Thoracic aorta (tissue), 2 donors: Measurements from ENCODE around the gene RAPGEF3. TPM values are rescaled to one million over a fixed set of nuclear protein-coding genes. Genes with fewer than 3 reads are reported as not detected.

Experiments
- ATAC-seq: fragments of 150-250 bp; one replicate; pipeline ENCODE4 v1.8.0; 2017; ENCODE audit warnings: low read depth; ENCODE audit not compliant: insufficient number of reproducible peaks, low FRiP score
- DNase-seq: peaks from one replicate; pipeline ENCODE4 v3.0.0-alpha.2; 2020; ENCODE audit warnings: low spot score
- H3K27ac ChIP-seq, 2 donors: fragments of 200-600 bp; sonication (generic); 1 replicate in 1 of 2; 2 replicates in 1 of 2; pipeline ENCODE4 v1.5.1; 2016; ENCODE audit warnings: mild to moderate bottlenecking in 2 of 2, moderate library complexity in 2 of 2
- H3K27me3 ChIP-seq: fragments of 200-600 bp; sonication (generic); replicated peaks from 2 replicates; pipeline ENCODE4 v1.6.0; 2016; ENCODE audit warnings: mild to moderate bottlenecking; ENCODE audit not compliant: insufficient read depth
- H3K36me3 ChIP-seq: fragments of 200-600 bp; sonication (generic); one replicate; pipeline ENCODE4 v1.5.1; 2016
- H3K4me1 ChIP-seq, 2 donors: fragments of 200-600 bp; sonication (generic); 1 replicate in 1 of 2; 2 replicates in 1 of 2; pipeline versions ENCODE4 v1.5.1 to v1.6.0; 2016; ENCODE audit warnings: low read depth in 2 of 2, mild to moderate bottlenecking in 1 of 2; ENCODE audit not compliant: control insufficient read depth in 1 of 2
- H3K4me3 ChIP-seq: fragments of 200-600 bp; sonication (generic); 2 replicates; pipeline ENCODE4 v1.5.1; 2016; ENCODE audit warnings: mild to moderate bottlenecking
- H3K9me3 ChIP-seq: fragments of 200-600 bp; sonication (generic); 2 replicates; pipeline ENCODE4 v1.5.1; 2016
- total RNA-seq, 2 donors: library from RNA; depleted of rRNA; stranded (reverse); fragments of >200 nt; gene quantifications; one replicate each; pipeline versions ENCODE4 v1.1.0 to v1.2.3, GENCODE V29; 2016
- TF ChIP-seq, protein P1 (sequence below): fragments of 200-600 bp; sonication (generic); IDR thresholded peaks from one replicate; pipeline ENCODE4 v1.5.1; 2019; ENCODE audit warnings: antibody characterized with exemption

The RAPGEF3 gene
- total RNA-seq, 2 donors from 2014 or later = 40.9 to 77.4 TPM

DNA sequence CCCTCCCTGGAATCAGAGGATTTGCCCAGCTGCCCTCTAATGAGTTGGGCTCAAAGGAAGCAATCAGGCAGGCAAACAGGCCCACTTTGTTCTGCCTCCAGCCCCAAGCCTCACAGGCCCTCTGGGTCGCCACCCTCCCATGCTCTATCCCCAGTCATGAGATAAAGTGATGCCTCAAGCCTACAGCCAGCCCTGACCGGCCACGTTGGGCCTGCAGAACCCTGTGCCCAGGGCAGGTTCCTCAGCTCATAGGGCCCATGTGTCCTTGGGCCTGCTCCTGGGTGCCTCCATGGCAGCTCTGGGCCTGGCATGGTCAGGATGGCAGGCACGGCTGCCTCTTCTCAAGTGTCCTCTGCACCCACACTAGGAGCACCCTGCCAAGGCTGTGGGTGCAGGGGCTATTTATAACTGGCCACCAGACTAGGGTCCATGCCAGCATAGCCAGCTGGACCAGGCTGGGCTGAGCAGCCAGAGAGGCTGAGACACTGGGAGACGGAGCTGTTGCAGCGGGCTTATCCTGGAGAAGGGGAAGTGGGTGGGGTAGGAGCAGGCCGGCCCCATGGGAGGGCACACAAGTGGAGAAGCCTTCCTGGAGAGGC lies 40.8 kb upstream of the RAPGEF3 start:
- TF ChIP-seq, protein P1, sequence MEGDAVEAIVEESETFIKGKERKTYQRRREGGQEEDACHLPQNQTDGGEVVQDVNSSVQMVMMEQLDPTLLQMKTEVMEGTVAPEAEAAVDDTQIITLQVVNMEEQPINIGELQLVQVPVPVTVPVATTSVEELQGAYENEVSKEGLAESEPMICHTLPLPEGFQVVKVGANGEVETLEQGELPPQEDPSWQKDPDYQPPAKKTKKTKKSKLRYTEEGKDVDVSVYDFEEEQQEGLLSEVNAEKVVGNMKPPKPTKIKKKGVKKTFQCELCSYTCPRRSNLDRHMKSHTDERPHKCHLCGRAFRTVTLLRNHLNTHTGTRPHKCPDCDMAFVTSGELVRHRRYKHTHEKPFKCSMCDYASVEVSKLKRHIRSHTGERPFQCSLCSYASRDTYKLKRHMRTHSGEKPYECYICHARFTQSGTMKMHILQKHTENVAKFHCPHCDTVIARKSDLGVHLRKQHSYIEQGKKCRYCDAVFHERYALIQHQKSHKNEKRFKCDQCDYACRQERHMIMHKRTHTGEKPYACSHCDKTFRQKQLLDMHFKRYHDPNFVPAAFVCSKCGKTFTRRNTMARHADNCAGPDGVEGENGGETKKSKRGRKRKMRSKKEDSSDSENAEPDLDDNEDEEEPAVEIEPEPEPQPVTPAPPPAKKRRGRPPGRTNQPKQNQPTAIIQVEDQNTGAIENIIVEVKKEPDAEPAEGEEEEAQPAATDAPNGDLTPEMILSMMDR = no peak
- Histone ChIP-seq H3K27ac (peak overlapping the region; percentile 55 to 66), H3K4me1 (peaks cover 52 to 65% of the 10 kb centered on the region in 2 donors), H3K4me3 (no peak overlapping the region), H3K9me3 (no peaks in the 10 kb centered on the region), H3K36me3 (peaks cover 37% of the 10 kb centered on the region), H3K27me3 (no peaks in the 10 kb centered on the region)
- DNase-seq (no peak), ATAC-seq (no peak)

DNA sequence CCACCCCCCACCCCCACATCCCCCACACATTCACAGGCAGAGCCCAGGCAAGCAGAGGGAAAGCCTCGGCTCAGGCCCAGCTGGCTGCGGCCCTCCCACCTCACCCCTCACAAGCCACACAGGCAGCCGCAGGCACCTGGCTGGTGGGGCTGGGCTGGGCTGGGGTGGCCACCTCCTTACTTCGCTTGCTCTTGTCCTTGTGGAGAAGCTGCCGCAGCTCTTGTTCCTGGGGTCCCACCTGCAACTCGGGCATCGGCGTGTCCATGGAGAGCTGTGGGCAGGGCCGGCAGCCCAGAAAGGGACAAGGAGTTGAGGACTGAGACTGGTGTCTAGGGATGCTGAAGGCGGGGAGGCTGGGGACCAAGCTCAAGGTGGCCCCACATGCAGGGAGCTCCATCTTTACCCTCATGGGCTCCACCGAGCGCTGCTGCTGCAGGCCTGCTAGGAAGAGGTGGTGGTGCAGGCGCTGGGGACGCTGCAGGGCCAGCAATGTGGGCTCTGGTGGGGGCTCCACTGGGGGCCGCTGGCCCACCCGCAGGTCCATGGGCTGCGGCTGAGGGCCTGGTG lies 39.8 kb upstream of the RAPGEF3 start:
- DNase-seq = no peak
- ATAC-seq = no peak
- H3K36me3 ChIP-seq = peaks cover 47% of the 10 kb centered on the region

DNA sequence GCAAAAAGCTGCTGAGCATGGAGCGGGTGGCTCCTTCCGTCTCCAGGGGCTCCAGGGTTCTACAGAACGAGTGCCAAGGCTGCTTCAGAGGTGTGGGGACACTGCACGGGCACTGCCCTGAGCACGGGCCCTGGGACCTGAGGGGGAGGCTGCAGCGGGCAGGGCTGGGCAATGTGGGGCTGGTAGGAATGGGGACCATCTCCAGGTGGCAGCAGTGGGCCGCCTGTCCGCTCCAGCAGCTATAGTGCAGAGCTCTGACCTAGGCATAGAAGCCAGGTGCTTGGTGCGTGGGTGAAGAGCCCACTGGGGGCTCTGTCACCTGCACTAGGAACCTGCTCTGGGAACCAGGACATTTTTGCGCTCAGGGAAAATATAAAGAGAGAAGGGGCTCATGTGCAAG lies 38.8 kb upstream of the RAPGEF3 start:
- DNase-seq (no peak), ATAC-seq (no peak)
- H3K27ac ChIP-seq = peak overlapping the region in 1 of 2 donors; percentile 22
- no peaks in the 10 kb centered on the region for H3K27me3 ChIP-seq
- H3K4me1 ChIP-seq = peaks cover 32 to 56% of the 10 kb centered on the region in 2 donors
- TF ChIP-seq, protein P1 = peak; percentile 11
- H3K9me3 ChIP-seq = no peaks in the 10 kb centered on the region
- H3K36me3 ChIP-seq = peaks cover 56% of the 10 kb centered on the region
- H3K4me3 ChIP-seq = no peak overlapping the region

More for the DNA sequence above, 39.8 kb upstream of the RAPGEF3 start:
- no peak overlapping the region for H3K4me3 ChIP-seq
- peak overlapping the region; percentile 22 to 66 for H3K27ac ChIP-seq
- H3K9me3 ChIP-seq = no peaks in the 10 kb centered on the region
- H3K27me3 ChIP-seq = no peaks in the 10 kb centered on the region
- H3K4me1 ChIP-seq = peaks cover 42 to 60% of the 10 kb centered on the region in 2 donors
- TF ChIP-seq, protein P1 = no peak

DNA sequence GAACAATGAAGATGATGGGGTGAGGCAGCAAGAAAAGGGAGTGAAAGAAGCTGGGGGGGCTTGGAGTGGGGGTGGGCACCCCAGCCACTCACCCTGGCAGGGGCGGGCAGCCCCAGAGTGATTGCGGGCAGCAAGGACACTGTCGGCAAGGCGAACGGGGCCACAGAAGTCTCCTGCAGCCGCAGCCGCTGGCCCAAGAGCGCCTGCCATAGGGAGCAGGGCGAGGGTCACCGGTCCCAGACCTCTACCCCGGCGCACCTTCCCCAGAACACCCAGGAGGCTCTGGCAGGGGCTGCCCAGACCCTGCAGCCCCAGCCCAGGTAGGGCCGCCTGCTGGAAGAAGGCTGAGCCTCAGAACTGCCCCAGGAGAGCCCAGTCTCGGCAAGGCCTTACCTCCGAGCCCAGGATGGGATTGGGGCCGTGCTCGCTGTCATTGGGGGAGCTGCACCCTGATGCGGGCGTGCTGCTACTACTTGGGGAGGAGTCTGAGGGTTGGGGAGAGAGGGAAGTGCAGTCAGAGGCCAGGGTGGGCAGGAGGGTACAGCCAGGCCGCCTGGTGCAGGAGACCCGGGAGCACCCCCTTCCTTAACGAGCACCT lies 37.2 kb upstream of the RAPGEF3 start:
- no peaks in the 10 kb centered on the region for H3K9me3 ChIP-seq
- H3K36me3 ChIP-seq = peaks cover 69% of the 10 kb centered on the region

More for the DNA sequence above, 37.2 kb upstream of the RAPGEF3 start:
- H3K27me3 ChIP-seq = no peaks in the 10 kb centered on the region
- peaks cover 18 to 40% of the 10 kb centered on the region in 2 donors for H3K4me1 ChIP-seq
- no peak overlapping the region for H3K27ac ChIP-seq
- no peak for DNase-seq
- TF ChIP-seq, protein P1 = no peak
- no peak for ATAC-seq
- no peak overlapping the region for H3K4me3 ChIP-seq
